Measurements from ENCODE around the gene SGSM1. TPM values are rescaled to one million over a fixed set of nuclear protein-coding genes. Genes with fewer than 3 reads are reported as not detected.

SGSM1 gene
- total RNA-seq, 1 experiment from 2014 or later, result 0.23 TPM

DNA sequence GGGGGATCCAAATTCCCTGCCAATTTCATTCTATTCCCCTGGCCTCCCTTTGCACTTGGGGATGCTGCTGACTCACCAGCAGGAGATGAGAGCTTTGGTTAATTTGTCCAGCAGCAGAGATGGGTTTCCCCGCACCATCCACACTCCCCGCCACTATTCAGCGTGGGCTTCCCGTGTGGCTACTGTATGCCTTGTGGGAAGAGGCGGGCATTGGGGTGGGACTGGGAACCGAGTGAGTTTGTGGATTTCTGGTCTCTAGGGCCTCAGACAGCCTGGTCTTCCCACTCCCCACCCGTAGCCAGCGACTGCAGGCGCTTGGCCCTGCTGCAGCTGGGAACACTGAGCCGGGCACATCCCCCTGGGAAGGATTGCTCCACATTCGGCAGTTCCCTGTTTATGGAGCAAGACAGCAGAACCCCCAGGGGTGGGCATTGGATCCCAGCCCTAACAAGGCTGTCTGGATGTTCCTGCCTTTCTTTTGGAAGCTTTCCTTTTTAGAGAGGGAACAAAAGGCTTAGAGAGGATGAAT is 169.9 kb downstream of the SGSM1 start:
- no peak for DNase-seq (ENCODE audit: low spot score)

DNA sequence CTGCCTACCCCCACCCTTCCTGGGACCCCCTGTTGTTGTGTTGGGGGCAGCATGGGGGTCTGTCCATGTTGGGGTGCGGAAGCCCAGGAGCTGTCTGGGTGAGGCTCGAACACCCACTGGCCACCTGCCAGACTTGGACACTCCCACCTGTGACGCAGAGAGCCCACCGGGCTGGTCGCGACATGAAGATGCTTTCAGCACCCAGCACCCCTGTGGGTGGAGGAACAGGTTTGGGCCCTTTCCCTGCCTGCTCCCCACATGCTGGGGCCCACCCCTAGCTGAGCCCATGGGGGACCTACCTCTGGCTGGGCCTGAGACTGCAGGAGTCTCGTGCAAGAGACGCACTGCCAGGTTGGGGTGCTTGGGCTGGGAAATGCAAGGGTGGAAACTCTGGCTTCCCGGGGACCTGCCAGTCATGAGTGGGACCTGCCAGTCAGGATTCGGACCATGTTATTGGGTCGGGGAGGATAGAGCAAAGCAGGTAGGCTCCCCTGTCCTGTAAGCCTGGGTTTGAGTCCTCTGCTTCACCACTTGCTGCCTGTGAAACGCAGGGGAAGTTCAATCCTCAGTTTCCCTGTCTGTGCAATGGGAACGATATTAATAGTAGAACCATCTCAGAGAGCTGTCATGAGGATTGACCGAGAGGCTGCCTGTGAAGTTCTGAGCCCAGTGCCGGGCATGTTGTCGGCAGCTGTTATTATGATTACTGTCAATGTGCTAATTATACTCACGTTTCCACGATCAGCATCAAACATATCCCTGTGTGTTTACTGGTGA is 170.6 kb downstream of the SGSM1 start:
- no peak for DNase-seq (ENCODE audit: low spot score)

Small RNAs within 50 kb of the gene (small RNA-seq; reads per million reads assigned to genes)
- not detected for gene RF00275

Other genes with a start within 250 kb of the SGSM1 start
- 11.7 and 13.5 TPM in 2 replicates for gene LRRC75B, start 213.1 kb upstream of the SGSM1 start, total RNA-seq (2014; rRNA removed; shearing (Covaris generic))
- gene GGT1, start 203.0 kb upstream of the SGSM1 start, total RNA-seq (2014; rRNA removed; shearing (Covaris generic)), result 15.1 and 27.1 TPM in 2 replicates
- gene PIWIL3, start 31.5 kb upstream of the SGSM1 start, total RNA-seq (2014; rRNA removed; shearing (Covaris generic)), result not detected in 2 replicates
- gene LHFPL7, start 140.5 kb downstream of the SGSM1 start, total RNA-seq (2014; rRNA removed; shearing (Covaris generic)), result not detected in 2 replicates
- 9.0 and 11.2 TPM in 2 replicates for gene KIAA1671, start 146.5 kb downstream of the SGSM1 start, total RNA-seq (2014; rRNA removed; shearing (Covaris generic))

All from HT-29 (cell line).